GM18502 (cell line): Measurements from ENCODE around the gene SETD9.

Experiments
- ATAC-seq: cut with Tn5 transposase; IDR thresholded peaks from one replicate; pipeline ENCODE4 v1.9.1; 2021; ENCODE audit warnings: mild to moderate bottlenecking; ENCODE audit not compliant: unreplicated experiment, poor library complexity

Gene SETD9

DNA sequence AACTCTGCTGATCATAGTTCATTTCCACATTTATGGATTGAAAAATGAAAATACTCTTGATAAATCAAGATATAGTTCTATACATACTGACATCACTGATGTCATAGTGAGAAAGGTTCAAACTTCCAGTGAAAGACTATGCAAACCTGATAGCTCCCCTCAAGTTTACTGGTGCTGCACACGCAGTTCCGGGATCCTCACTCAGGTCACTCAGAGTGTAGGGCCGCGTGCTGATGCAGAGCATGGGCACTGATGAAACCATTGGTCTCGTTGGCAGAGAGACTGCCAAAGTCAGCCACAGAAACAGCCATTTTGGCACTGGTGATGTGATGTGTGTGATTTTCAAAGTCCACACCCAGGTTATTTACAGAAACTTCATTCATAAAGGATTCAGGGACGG is 13.5 kb downstream of the SETD9 start:
- ATAC-seq = no peak

GRCh38 chr5:56934325-56934724 is 24.9 kb downstream of the SETD9 start:
- no peak for ATAC-seq

GRCh38 chr5:56938858-56939257 is 29.5 kb downstream of the SETD9 start:
- no peak for ATAC-seq

DNA sequence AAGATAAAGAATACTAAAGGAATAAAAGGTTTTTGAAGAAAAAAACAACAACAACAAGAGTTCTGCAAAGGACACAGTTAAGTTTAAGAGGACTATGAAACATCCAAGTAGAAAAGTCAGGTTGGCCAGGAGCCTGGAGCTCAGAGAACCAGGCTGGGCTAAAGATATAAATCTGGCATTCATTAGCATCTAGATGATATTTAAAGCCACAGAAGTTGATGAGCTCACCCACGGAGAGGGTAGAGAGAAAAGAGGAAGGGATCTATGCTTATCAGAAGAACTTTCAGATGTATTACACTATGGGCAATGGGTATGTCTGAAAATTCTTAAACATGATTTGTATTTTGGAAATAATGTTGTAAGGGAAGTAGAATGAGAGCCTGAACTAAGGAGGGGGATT is 32.6 kb downstream of the SETD9 start:
- no peak for ATAC-seq

GRCh38 chr5:56947052-56947451 is 37.7 kb downstream of the SETD9 start:
- no peak for ATAC-seq

DNA sequence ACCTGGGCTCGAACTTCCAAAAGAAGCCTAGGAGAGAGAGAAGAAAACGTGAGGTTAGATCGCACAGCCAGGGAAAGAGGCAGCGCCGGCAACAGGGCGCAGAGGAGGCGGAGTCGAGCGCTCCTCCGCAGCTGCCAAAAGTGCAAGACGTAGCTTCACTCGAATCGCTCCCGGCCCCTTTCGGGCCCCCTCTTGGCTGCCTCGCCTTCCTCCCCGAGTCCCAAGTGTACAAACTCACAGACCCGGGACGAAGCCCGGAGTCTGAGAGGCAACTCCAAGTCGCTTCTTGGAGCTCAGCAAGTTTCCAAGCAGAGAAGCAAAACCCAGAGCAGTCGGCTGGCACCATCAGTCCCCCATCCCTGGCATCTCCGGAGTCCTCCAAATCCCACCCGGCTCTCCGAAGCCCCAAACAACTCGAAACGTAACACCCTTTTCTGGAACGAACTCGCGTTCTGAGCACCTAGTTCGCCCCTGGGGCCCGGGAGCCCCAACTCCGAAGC is 41.3 kb downstream of the SETD9 start:
- ATAC-seq = peak; percentile 54

DNA sequence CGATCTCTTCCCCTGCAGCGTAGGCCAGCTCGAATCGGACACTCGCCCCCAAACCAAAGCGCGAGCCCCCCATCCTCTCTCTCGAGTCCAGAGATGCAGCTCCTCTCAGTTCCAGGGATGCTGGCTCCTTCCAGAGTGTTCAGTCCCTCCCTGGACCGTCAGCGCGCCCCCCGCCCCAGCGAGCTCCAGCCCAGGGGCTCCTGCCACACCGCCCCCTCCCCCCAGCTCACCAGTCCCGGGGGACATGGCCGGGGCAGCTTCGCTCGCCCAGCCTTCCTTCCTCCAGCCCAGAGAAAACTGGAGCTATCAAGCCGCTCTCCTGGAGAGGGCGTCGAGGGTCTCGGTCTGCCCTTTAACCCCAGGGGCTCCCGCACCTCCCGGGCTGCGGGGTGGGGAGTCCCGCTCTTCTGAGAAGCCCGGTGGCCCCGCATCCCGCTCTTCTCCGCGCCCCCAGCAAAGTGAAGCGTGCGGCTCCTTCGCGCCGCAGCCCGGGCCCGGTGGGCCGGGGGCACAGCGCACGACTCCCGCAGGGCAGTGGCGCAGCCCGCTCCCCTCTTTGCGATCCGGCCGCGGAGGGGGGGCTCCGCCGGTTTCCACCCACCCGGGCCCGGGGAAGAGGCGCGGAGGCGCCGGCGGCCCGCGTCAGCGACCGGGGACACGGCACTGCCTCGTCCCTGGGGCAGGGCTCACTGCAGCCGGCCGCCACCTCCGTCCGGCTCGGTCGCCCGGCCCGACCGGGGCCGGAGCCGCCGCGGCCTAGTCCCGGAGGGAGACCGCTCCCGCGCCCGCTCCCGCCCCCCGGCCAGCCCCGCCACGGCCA is 41.9 kb downstream of the SETD9 start:
- ATAC-seq = peak; percentile 49

DNA sequence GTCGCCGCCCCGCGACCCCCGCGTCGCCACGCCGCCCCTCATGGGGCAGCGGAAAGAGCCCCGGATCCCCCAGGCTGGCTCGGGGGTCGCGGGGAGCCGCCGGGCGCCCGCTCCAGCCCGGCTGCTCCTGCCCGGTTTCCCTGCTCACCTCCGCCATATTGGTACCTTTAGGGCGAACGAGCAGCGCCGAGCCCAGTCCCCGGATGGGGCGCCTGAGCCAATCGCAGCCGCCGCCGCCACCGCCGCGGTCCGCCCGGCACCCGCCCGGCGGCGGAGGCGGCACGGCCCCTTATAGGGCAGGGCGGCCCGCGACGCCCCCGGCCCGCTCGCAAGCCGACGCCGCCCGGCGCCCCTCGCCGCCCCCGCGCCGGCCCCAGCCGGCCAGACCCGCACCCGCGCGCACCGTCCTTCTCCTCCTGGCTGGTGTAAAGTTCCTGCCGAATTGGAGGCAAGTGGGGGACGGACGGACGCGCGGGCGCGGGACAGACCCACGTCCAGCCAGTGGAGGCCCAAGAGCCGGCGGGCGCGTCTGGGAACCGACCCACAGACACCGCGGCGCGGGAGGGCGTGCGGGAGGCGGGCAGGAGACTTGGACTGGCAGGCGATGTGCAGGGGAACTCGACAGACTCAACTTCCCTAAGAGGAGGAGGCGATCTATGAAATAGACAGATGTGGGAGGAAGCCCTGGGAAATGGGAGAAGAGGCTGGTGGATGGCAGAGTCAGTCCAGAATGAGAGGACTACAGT is 42.7 kb downstream of the SETD9 start, which contains the start of gene MIER3:
TSS of gene MIER3 (minus strand) at position 178 of the 746 bp plus-strand sequence. CDS start at position 157, 21 bp downstream.
- peak; percentile 92 for ATAC-seq

GRCh38 chr5:56954262-56954661 is 44.9 kb downstream of the SETD9 start:
- no peak for ATAC-seq

- ATAC-seq = no peak
Measured at GRCh38 chr5:56958595-56958994, 49.2 kb downstream of the SETD9 start.

DNA sequence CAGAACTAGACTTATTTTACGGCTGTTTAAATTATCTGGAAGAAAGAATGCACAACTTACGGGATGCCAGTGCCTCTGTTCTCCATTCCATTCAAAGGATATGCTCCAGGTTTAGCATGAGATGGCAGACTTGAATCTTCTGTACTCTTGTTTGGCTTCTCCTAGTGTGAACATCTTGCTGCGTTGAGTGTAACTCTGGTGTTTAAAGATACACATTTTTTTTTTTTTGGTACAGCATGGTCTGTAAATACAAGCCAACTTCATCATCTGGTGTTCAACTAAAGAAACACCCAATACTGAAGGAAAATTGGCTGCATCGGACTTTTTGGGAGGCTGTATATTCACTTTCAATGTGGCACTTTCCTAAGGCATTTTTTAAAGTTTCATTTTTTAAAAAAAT is 49.9 kb downstream of the SETD9 start:
- ATAC-seq = no peak

DNA sequence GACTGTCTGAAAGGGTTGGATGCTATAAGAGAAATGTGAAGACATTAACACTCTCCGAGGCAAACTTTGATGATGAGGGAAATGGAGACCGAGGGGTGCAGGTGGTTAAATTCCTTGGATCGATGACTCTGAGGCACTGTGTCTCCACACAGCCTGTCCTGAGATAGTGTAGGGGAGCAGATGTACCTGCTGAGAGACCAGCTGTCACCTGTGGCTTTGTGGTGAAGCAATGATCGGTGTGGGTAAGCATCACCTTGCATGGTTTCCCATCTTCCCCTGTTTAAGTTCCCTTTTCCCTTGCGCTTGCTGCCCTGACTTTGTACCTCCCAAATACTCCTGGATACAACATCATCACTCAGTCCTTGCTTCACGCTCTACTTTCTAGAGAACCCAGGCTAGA is 52.4 kb downstream of the SETD9 start:
- no peak for ATAC-seq

DNA sequence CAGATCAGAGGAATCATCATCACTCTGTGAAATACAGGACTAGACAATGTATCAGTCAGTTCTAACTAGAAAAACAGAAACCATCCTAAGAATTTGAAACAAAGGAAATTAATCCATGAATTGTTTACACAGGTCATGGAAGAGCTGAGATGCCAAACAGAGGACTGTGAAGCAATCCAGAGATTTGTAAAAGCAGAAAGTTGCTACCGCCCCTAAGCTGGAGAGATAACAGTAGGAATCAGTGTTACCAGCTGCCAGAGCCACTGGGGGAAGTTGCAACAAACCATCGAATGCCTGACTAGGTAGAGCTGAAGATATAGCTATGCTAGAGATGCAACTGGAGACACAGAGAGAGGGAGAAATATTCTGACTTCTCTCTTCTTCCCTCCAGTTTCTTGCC is 52.9 kb downstream of the SETD9 start:
- ATAC-seq = no peak

DNA sequence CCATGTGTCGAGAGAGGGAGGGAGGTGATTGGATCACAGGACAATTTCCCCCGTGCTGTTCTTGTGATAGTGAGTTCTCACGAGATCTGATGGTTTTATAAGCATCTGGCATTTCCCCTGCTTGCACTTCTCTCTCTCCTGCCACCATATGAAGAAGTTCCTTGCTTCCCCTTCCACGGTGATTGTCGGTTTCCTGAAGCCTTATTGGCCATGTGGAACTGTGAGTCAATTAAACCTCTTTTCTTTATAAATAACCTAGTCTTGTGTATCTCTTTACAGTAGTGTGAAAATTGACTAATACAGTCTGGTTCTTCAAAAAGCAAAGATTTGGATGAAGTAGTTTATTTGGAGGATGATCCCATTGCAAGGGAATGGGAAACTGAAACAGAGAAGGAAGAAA is 53.9 kb downstream of the SETD9 start:
- ATAC-seq = no peak

DNA sequence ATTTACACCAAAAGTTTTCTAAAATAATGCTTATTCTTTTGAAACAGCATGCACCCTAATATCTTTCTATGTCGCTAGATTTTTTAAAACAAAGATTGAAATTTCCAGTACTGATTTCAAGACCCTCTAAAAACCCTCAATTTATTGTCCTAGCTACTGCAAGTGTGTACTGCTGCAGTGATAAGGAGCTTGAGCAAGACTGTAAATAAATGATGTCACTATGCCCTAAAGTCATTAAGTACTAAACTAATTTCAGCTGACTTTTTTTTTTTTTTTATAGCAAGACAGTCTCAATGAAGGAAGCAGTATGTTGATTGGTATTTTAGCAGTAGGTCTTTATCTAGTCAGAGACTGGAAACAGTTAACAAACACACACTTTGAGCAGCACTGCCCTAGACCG is 54.8 kb downstream of the SETD9 start:
- ATAC-seq = no peak
